GM21526 (cell line): ENCODE data around the gene PPP6R2.

Experiments
- ATAC-seq: cut with Tn5 transposase; IDR thresholded peaks from one replicate; pipeline ENCODE4 v1.9.1; 2021; ENCODE audit warnings: moderate library complexity; ENCODE audit not compliant: unreplicated experiment, low FRiP score

PPP6R2 gene

GRCh38 chr22:50477923-50478322 lies 134.8 kb downstream of the PPP6R2 start:
- no peak for ATAC-seq

DNA sequence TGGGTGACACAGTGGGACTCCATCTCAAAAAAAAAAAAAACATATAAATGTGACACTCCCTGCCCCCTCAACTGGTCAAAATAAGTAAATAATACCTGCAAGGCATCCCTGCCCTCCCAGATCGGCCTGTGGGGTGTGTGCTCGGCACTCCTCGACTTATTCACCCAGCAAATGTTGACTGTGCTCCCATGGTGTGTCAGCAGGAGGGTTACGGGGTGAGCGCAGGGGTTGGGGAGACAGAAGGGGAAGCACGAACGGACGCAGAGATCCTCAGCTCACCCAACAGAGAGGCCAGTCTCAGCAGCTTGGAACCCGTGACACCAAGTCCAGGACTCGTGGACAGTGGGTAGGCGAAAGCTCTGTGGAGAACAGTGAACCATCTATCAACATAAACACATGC lies 136.6 kb downstream of the PPP6R2 start:
- ATAC-seq: no peak

DNA sequence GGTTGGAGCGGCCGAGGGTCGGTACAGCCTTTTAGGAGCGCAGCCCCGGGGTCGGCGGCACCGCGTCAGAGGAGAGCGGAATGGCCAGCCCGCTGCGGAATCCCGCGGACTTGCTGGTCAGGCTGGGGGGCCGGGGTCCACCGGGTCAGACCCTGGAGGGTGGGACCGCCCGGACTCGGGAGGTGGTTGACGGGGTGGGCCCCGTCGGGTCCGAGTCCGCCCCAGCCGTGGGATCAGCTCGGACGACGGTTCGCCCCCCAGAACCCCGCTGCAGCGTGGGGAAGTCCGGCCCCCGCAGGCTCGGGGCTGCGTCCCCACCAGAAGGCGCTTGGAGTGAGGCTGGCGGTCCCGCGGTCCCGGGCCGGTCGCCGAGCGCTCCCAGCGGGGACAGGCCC lies 137.9 kb downstream of the PPP6R2 start:
- ATAC-seq: no peak

- ATAC-seq: no peak
Observed at GRCh38 chr22:50481440-50482106, 138.4 kb downstream of the PPP6R2 start, which contains the start of gene ADM2. Gene ADM2, plus strand, starts transcription at chr22:50481543. Its CDS starts 305 bp downstream, at chr22:50481848.

GRCh38 chr22:50482107-50483074 lies 139.3 kb downstream of the PPP6R2 start:
- no peak for ATAC-seq

DNA sequence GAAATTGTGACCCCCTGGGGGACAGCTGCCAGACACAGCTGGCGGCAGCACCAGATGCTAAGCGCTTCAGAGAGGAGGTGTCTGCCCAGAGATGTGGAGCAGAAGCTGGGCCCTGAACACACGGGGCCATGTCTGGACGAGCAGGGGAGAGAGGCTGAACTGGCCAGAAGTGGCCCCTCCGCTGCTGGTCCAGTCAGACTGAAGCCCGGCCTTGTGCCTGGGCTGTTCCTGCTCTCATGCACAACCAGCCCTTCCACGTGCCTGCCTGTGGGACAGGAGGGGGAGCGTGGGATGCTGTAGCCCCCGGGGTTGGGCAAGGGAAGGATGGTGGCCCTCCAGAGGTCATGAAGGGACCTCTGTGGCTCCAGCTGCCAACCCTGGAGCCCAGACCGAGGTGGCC lies 140.0 kb downstream of the PPP6R2 start:
- ATAC-seq: no peak

DNA sequence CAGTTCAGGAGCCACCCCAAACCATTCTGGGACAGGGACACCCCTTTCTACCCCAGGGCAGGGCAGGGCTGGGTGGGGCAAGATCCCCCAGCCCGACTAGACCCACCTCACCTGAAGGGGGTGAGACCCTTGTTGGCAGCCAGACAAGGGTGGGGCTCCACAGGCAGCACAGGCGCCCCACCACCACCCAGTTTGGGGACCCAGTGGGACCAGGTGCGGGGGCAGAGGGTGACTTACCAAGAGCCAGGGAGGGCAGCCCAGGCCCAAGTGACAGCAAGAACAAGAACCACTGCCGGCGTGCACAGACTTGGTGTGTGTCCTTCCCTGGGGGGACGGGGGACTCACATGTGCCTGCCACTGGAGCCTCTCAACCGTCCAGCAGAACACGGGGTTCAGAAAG lies 140.4 kb downstream of the PPP6R2 start:
- no peak for ATAC-seq

- no peak for ATAC-seq
Observed at GRCh38 chr22:50483977-50484853, 141.1 kb downstream of the PPP6R2 start.

DNA sequence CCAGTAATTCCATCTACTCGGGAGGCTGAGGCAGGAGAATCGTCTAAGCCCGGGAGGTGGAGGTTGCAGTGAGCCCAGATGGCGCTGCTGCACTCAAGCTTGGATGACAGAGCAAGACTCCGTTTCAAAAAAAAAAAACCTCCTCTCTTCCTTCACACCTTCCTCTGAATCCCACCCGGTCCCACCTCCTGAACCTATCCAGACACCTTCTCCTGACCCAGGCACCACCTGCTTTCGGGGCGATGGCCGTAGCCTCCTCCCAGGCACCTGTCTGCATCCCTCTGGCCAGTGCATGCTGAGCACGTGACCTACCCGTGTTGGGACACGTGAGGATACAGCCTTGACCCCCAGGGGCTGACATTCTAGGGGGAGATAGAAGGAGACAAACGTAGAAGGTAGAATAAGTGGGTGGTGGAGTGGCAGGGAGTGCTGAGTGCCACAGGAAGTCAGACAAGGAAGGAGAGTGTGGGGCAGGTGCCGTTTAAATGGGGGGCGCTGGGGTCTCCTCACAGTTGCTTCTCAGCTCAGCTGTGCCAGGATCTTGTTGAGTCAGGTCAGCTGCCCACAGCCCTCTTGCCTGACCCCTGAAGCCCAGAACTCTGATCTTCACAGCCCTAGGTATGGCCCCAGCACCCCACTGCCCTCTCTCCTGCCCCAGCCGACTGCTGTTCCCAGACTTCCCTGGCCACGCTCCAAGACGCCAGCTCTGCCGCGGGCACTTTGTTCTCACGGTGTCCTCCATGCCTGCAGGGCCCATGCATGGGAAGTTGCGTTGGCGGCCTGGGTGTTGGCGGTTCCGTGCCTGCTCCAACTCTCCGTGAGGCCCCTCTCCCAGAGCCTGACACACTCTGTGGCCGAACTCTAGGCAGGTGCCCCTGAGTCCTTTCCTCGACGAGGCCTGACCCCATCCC lies 142.3 kb downstream of the PPP6R2 start:
- no peak for ATAC-seq

- ATAC-seq: no peak
Observed at GRCh38 chr22:50486561-50487289, 143.6 kb downstream of the PPP6R2 start, which contains the start of gene MIOX. Gene MIOX, plus strand, starts transcription at chr22:50486859. Its CDS starts 39 bp downstream, at chr22:50486898.

DNA sequence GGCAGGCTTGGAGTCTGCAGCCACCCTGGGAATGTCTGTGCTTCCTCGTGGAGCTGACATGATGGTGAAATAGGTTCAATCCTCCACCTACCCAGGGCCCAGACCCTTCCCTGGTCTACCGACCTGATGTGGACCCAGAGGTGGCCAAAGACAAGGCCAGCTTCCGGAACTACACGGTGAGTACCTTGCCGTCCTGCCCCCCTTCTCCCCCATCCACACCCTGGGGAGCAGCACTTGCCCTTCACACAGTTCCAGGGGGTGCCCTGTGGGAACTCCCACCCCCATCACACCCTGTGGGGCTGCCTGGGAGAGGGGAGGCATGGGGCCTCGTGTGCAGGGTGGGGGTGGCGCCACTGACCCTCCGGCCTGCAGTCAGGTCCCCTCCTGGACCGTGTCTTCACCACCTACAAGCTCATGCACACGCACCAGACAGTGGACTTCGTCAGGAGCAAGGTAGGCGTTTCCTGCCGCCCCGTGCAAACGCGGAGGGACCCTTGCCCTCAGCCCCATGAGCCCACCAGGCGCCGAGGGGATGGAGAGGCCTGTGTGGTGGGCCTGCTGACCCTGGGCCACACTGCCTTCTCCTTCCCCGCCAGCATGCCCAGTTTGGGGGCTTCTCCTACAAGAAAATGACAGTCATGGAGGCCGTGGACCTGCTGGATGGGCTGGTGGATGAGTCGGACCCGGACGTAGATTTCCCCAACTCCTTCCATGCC lies 144.3 kb downstream of the PPP6R2 start:
- no peak for ATAC-seq

DNA sequence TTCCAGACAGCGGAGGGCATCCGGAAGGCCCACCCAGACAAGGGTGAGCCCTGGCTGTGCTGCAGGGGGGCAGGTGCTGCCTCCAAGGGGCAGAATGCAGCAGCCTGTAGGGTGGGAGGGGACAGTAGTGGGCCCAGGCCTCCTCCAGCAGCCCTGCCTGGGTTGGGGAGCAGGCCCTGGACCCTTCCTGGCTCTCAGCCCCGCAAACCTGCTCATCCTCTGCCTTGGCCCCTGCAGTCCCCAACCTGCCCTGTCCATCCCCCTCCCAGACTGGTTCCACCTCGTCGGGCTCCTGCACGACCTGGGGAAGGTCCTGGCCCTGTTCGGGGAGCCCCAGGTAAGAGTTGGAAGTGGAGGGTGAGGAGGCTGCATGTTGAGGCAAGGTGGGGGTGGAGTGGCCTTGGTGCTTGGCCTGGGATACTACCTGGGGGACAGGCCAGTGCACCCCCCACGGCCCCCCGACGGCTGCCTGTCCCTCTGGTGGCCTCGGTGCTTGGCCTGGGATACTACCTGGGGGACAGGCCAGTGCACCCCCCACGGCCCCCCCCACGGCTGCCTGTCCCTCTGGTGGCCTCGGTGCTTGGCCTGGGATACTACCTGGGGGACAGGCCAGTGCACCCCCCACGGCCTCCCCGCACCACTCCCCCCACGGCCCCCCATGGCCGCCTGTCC lies 145.0 kb downstream of the PPP6R2 start:
- ATAC-seq: no peak

DNA sequence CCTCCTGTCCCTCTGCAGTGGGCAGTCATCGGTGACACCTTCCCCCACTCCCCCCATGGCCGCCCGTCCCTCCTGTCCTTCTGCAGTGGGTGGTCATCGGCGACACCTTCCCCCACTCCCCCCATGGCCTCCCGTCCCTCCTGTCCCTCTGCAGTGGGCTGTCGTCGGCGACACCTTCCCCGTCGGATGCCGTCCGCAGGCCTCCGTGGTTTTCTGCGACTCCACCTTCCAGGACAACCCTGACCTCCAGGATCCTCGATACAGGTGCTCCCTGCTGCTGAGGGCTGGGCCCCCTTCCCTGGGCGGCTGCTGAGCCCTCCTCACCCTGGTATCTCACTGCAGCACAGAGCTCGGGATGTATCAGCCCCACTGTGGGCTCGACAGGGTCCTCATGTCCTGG lies 145.8 kb downstream of the PPP6R2 start:
- no peak for ATAC-seq

- no peak for ATAC-seq
Observed at GRCh38 chr22:50489363-50490243, 146.5 kb downstream of the PPP6R2 start.

DNA sequence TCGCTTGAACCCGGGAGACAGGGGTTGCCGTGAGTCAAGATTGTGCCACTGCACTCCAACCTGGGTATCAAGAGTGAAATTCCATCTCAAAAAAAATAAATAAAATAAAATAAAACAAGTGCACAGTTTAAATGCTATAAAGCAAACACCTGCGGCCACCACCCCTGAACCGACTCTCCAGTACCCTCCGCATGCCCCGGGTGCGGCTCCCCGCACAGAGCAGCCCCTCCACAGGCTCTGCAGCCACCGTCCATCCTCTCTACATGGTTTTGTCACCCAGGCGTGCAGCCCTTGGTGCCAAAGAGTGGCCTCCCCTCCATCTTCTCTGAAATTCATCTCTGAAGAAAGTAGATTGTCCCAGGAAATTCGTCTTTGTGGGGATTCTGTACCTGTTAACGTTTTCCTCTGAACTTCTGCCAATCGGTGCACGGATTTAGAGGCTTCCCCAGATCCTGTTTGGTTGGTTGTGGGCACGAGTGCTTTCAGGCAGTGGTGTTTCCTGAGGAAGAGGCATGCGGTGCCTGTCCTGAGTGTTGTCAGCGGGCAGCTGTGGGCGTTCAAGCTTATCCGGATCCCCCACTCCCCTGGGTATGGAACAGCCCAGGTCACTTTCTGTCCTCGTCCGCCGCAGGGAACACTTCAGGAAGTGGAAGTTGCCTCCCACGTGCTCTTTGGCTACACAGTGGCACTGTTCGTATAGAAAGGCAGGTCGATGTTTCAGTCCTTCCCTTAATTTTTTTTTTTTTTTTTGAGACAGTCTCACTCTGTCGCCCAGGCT lies 147.6 kb downstream of the PPP6R2 start:
- ATAC-seq: no peak
